HUES48 (cell line): ENCODE results near the gene CARD18.
"Not testable (repeated sequence)": the region's sequence is repeated elsewhere in the genome, so short reads cannot be mapped to it uniquely, and the experiment has no call there.

Source experiments
- H3K27ac ChIP-seq: one replicate; pipeline ENCODE4 v1.7.0; 2013; ENCODE audit warnings: low read depth, low read length, inconsistent platforms
- H3K27me3 ChIP-seq: 2 replicates; pipeline ENCODE4 v1.6.1; 2013; ENCODE audit warnings: mild to moderate bottlenecking, low read length; ENCODE audit not compliant: control insufficient read depth, insufficient read depth
- H3K36me3 ChIP-seq: 2 replicates; pipeline ENCODE4 v1.6.1; 2013; ENCODE audit warnings: low read length; ENCODE audit not compliant: control insufficient read depth, insufficient read depth
- H3K4me1 ChIP-seq: 2 replicates; pipeline ENCODE4 v1.6.1; 2013; ENCODE audit warnings: mild to moderate bottlenecking, low read length; ENCODE audit not compliant: control insufficient read depth, insufficient read depth
- H3K4me3 ChIP-seq: 2 replicates; pipeline ENCODE4 v1.5.1; 2013; ENCODE audit warnings: mild to moderate bottlenecking, low read depth, low read length
- H3K9ac ChIP-seq: 2 replicates; pipeline ENCODE4 v1.6.1; 2013; ENCODE audit warnings: mild to moderate bottlenecking, low read depth, low read length, moderate library complexity
- H3K9me3 ChIP-seq: 2 replicates; pipeline ENCODE4 v1.6.1; 2013; ENCODE audit warnings: low read length; ENCODE audit not compliant: control insufficient read depth, insufficient read depth

The CARD18 gene

DNA sequence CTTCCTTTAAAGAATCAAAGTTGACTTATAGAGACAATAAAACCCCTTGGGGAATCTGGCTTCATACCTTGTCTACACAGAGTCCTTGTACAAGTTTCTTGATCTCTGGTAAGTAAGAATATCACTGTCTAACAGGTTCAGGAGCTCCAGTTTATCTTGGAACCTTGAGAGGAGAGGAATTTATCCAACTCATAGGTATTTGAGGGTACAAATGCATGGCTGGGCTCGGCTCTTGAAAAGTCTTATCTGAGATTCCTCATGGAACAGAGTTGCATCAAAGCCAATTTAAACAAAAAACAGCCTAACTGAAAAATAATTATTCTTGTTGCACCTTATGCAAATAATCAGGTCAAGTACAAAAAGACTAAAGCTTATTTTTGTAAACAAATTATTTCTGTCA lies 33.4 kb downstream of the CARD18 start:
- Histone ChIP-seq H3K27me3 (no peaks in the 10 kb centered on the region), H3K27ac (no peak overlapping the region), H3K9ac (no peak overlapping the region), H3K4me1 (peaks cover 6% of the 10 kb centered on the region; the same call in 1 of the 2 replicates), H3K36me3 (no peaks in the 10 kb centered on the region), H3K4me3 (no peak overlapping the region), H3K9me3 (0 out of 2 replicates have a peak, but pooled peaks cover 4% of the 10 kb centered on the region)

DNA sequence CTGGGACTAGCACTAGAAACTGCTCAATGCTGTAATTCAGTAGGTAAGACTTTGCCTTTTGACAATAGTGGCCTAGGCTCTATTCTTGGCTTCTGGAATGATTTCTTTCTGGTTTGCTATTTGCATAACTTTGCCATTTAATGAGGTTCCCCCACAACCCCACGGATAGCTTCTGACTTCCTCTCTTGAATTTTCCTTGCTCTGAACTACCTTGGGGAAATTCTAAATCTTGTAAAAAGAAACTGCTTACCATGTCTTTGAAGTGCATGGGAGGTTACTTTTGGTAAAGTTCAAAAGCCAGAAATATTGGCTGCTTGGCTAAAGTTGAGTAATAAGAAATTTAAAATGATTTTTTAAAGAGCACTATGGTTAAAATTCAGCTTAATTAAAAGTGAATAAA lies 35.3 kb downstream of the CARD18 start:
- Histone ChIP-seq H3K9me3 (0 out of 2 replicates have a peak, but pooled peaks cover 4% of the 10 kb centered on the region), H3K27me3 (no peaks in the 10 kb centered on the region), H3K4me3 (no peak overlapping the region), H3K27ac (no peak overlapping the region), H3K9ac (no peak overlapping the region), H3K36me3 (no peaks in the 10 kb centered on the region), H3K4me1 (peaks cover 6% of the 10 kb centered on the region; the same call in 1 of the 2 replicates)

DNA sequence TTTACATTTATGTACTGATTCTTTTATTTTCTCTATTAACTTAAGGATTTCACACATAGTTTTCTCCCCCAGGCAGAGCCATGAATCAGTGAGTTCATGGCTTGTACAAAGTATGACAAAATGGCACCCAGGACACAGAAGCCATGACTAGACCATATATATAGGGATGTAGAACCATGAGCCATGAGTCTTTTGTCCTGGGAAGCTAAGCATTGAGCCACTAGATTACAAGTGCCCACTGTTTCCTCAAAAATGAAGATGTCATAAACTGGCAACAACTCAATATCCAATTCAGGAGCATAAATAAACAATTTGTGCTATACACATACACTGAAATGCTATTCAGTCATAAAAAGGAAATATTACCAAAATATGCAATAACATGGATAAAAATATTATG lies 36.2 kb downstream of the CARD18 start:
- no peak overlapping the region for H3K27ac ChIP-seq
- no peaks in the 10 kb centered on the region for H3K27me3 ChIP-seq
- H3K9ac ChIP-seq = no peak overlapping the region
- 0 out of 2 replicates have a peak, but pooled peaks cover 4% of the 10 kb centered on the region for H3K9me3 ChIP-seq
- peaks cover 6% of the 10 kb centered on the region; the same call in 1 of the 2 replicates for H3K4me1 ChIP-seq
- H3K4me3 ChIP-seq = no peak overlapping the region
- H3K36me3 ChIP-seq = no peaks in the 10 kb centered on the region

DNA sequence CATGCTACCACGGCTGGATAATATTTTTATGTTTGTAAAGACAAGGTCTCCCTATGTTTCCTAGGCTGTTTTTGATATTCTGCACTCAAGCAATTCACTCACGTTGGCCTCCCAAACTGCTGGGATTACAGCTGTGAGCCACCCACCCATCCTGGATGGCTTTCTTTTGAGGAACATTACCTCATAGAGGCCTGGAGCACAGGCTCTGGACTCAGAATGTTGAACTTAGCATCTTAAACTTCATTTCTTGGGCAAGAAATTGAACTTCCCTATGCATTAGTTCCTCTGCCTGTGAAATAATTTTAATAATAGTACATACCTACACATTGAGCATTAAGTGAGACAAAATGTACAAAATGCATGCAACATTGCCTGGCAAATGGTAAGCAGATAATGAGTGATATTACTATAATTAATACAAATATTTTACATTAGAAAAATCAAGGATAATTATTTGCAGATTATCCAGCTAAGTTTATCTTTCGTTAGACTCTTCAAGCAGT lies 37.4 kb downstream of the CARD18 start:
- H3K27me3 ChIP-seq, H3K4me1 ChIP-seq, H3K27ac ChIP-seq, H3K9ac ChIP-seq, H3K9me3 ChIP-seq, H3K36me3 ChIP-seq, H3K4me3 ChIP-seq: not testable (repeated sequence)

DNA sequence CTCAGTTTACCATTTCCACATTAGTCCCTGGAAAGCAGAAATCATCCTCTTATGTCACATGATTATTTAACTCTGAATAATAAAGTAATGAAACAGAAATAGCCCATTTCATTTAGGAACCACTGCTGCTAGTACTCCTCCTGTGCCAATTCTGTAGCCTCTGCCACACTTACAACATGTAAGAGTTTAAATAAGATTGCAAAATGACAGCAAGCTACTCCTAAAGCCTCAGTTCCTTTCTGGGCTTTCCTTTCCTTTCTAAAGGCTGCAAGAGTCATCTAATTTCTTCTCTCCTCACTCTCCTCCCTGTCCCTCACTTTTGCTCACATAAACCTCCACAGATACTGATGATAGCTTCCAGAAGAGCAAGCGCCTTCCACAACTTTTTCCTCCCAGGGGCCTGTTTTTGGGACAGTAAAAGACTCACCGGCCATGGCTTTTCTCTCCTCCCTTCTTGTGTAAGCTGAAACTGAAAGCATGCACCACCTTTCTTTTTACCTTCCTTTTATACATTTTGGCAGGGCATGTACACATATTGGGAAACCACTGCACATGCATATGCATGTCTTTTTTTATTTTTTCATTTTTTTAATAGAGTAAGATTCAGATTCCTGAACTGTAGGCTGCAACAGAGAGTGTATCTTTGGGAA lies 38.5 kb downstream of the CARD18 start:
- H3K36me3 ChIP-seq = no peaks in the 10 kb centered on the region
- 0 out of 2 replicates have a peak, but pooled peaks cover 4% of the 10 kb centered on the region for H3K9me3 ChIP-seq
- H3K27ac ChIP-seq = no peak overlapping the region
- H3K9ac ChIP-seq = no peak overlapping the region
- H3K4me1 ChIP-seq = peaks cover 6% of the 10 kb centered on the region; the same call in 1 of the 2 replicates
- no peak overlapping the region for H3K4me3 ChIP-seq
- H3K27me3 ChIP-seq = no peaks in the 10 kb centered on the region

DNA sequence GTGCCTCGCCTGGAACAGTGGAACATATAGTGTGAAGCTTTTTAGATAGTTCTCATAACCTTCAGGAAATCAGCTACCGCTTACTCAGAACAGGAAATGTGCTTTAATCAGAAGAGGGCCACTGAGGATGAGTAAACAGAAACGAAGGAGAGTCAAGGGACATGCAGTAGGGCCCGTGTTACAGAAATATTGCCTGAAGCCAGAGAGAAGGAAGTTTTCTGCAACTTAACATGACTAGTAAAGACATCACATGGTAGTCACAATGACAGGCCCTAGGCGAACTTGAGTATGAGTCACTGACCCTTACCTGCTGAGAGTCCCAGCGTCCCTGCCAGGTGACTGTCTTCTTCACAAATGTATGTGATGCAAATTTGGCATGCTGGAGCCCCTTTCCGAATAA lies 39.4 kb downstream of the CARD18 start:
- H3K27me3 ChIP-seq = no peaks in the 10 kb centered on the region
- H3K27ac ChIP-seq = no peak overlapping the region
- no peaks in the 10 kb centered on the region for H3K36me3 ChIP-seq
- 0 out of 2 replicates have a peak, but pooled peaks cover 3% of the 10 kb centered on the region for H3K9me3 ChIP-seq
- peaks cover 6% of the 10 kb centered on the region; the same call in 1 of the 2 replicates for H3K4me1 ChIP-seq
- H3K4me3 ChIP-seq = no peak overlapping the region
- H3K9ac ChIP-seq = no peak overlapping the region

DNA sequence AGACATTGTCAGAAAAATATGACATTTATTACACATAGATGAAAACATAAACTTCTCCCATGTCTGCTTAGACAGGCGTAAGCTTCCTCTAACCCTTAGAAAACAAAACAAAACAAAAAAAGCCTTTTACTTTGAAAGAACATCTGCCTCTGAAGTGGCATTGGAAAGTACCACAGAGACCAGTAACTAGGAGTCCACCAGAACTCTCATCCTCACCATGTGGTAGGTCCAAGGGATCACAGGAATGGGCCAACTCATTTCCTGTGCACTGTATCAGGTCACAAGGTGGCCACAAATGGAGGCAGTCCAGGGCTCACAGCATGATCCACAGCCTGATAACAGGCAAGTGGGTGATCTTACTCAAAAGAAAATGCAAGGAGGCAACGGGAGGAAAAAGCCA lies 40.0 kb downstream of the CARD18 start:
- not testable (repeated sequence) for H3K4me3 ChIP-seq, H3K9me3 ChIP-seq, H3K4me1 ChIP-seq, H3K36me3 ChIP-seq, H3K27me3 ChIP-seq, H3K9ac ChIP-seq, H3K27ac ChIP-seq

DNA sequence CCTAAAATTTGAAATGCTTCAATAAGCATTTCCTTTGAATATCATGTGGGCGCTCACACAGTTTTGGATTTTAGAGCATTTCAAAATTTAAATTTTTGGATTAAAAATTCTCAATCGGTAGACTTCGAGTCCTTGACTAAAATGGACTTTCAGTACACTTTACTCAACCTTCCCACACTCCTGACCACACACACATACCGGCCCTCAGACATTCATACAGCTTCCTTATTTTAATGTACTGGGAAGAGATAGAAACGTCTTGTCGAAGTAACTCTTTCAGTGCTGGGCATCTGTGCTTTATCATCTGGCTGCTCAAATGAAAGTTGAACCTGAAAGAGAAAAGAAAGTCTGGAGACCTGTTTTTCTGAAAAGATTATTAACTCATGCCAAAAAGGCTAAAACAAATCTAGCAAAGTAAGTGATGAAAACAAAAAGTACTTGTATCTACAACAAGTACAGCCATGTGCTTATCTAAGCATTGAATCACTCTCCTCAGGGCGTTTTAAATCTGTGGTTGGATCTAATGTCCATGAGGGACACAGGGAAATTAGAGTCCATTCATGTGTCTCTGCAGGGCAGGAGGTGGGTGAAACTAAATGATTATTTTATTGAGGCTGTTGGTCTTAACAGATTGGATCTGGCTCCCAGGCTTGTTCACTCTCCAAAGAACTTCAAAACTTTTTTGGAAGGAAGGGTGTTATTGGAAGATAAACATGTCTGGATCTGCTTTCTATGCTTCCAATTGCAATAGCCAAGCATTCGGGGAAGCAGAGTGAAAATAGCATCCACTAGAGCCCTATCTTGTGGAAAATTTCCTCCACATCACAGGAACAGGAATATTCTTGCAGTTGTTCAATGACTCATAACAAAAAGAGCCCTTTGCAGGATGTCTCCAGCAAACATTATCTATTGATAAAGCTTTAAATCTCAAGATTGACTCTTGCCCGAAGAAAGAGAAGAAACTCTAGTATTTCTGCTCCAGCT lies 47.0 kb downstream of the CARD18 start:
- Histone ChIP-seq H3K27me3 (no peaks in the 10 kb centered on the region), H3K27ac (no peak overlapping the region), H3K36me3 (no peaks in the 10 kb centered on the region), H3K9ac (no peak overlapping the region), H3K4me1 (no peaks in the 10 kb centered on the region), H3K4me3 (no peak overlapping the region), H3K9me3 (no peaks in the 10 kb centered on the region)
